ENCODE data around the gene BTNL9. TPM values are rescaled to one million over a fixed set of nuclear protein-coding genes. Genes with fewer than 3 reads are reported as not detected.
"Not testable (repeated sequence)": the region's sequence is repeated elsewhere in the genome, so short reads cannot be mapped to it uniquely, and the experiment has no call there.

BTNL9 gene
- total RNA-seq, 1 donor from 2014 or later, result 105 TPM

DNA sequence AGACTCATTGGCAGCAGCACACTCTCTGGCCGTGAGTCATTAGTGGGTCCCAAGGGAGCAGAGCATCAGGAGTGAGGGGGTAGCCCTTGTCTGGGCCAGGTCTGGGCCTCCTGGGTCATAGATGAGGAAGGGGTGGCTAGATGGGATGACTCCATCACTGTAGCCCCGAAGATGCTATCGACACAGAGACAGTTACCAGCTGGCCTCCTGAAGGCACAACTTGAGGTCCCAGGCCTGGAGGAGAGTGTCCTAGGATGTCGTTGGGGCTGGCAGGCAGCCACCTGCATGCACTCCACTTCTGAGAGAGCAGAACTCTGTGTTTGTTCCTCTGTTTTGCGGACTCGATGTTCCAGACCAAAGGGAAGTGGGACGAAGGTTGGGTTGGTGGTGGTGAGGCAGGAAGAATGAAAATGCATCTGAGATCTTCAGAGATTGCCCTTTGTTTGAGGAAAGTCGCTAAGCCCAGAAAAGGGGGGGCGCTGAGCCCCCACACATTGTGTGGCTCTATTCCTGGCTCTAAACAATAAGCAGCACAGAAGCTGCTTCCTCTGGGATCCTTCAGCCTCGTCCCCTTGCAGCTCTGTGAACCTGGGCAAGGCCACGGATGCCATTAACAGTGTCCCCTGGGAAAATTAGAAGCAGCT lies 4.7 kb downstream of the BTNL9 start:
- H3K9me3 ChIP-seq, result no peaks in the 10 kb centered on the region
- TF ChIP-seq, protein P1, sequence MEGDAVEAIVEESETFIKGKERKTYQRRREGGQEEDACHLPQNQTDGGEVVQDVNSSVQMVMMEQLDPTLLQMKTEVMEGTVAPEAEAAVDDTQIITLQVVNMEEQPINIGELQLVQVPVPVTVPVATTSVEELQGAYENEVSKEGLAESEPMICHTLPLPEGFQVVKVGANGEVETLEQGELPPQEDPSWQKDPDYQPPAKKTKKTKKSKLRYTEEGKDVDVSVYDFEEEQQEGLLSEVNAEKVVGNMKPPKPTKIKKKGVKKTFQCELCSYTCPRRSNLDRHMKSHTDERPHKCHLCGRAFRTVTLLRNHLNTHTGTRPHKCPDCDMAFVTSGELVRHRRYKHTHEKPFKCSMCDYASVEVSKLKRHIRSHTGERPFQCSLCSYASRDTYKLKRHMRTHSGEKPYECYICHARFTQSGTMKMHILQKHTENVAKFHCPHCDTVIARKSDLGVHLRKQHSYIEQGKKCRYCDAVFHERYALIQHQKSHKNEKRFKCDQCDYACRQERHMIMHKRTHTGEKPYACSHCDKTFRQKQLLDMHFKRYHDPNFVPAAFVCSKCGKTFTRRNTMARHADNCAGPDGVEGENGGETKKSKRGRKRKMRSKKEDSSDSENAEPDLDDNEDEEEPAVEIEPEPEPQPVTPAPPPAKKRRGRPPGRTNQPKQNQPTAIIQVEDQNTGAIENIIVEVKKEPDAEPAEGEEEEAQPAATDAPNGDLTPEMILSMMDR (IDR thresholded peaks at IDR 0.05), result no peak
- no peaks in the 10 kb centered on the region for H3K4me1 ChIP-seq
- H3K27ac ChIP-seq, result no peak overlapping the region
- DNase-seq (ENCODE audit: low spot score in 2 of 2), result peak in 1 of 2 donors; percentile 58
- H3K36me3 ChIP-seq, result no peaks in the 10 kb centered on the region
- intact Hi-C loops (cut with DNase I), result no loop called here
- H3K4me3 ChIP-seq, result no peak overlapping the region
- no peaks in the 10 kb centered on the region for H3K27me3 ChIP-seq

DNA sequence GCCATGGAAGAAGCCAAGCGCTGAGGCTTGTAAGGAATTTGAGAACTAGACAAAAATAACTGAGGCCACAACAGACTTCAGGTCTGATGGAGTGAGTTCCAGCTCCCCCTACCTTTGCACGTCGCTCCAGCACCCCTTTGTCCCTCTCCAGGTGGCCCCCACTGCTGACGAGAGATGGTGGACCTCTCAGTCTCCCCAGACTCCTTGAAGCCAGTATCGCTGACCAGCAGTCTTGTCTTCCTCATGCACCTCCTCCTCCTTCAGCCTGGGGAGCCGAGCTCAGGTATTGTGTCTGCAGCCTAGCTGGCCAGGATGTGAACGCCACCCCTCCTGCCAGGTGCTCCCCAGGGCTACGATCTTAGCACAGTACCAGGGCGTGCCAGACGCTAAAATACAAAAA lies 5.2 kb downstream of the BTNL9 start:
- no peak for DNase-seq (ENCODE audit: low spot score in 2 of 2)
- Histone ChIP-seq H3K9me3 (no peaks in the 10 kb centered on the region), H3K27ac (no peak overlapping the region), H3K36me3 (no peaks in the 10 kb centered on the region), H3K27me3 (no peaks in the 10 kb centered on the region), H3K4me3 (no peak overlapping the region), H3K4me1 (no peaks in the 10 kb centered on the region)
- intact Hi-C loops (cut with DNase I), result no loop called here
- TF ChIP-seq, protein P1 (IDR thresholded peaks at IDR 0.05), result no peak

DNA sequence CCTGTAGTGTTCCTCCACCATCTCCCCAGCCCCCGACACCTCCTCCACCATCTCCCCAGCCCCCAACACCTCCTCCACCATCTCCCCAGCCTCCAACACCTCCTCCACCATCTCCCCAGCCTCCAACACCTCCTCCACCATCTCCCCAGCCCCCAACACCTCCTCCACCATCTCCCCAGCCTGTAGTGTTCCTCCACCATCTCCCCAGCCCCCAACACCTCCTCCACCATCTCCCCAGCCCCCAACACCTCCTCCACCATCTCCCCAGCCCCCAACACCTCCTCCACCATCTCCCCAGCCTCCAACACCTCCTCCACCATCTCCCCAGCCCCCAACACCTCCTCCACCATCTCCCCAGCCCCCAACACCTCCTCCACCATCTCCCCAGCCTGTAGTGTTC lies 5.8 kb downstream of the BTNL9 start:
- intact Hi-C loops (cut with DNase I); H3K27me3 ChIP-seq; H3K4me1 ChIP-seq; H3K36me3 ChIP-seq; H3K4me3 ChIP-seq; H3K27ac ChIP-seq; H3K9me3 ChIP-seq: not testable (repeated sequence)
- DNase-seq (ENCODE audit: low spot score in 2 of 2), result peak in 1 of 2 donors; percentile 57

DNA sequence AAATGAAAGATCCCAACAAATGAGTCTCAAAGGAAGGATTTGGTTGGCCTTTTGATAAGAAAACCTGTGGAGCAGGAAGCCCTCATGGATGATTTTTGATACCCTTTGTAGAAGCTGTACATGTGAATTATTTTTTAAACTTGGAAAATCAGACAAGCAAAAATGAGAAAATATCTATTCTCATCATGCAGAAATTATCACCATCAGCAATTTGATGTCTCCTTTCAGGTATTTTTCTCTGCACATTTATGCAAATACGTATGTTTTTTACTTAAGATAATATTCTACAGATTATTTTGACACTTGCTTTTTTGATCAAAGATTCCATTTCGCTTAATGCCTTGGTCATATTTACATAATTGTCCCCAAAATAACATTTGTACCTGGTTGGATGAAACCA lies 7.2 kb downstream of the BTNL9 start:
- Histone ChIP-seq H3K27ac (no peak overlapping the region), H3K4me1 (no peaks in the 10 kb centered on the region), H3K27me3 (no peaks in the 10 kb centered on the region), H3K4me3 (no peak overlapping the region), H3K36me3 (no peaks in the 10 kb centered on the region), H3K9me3 (no peaks in the 10 kb centered on the region)
- intact Hi-C loops (cut with DNase I), result no loop called here
- no peak for DNase-seq (ENCODE audit: low spot score in 2 of 2)
- TF ChIP-seq, protein P1 (IDR thresholded peaks at IDR 0.05), result no peak

DNA sequence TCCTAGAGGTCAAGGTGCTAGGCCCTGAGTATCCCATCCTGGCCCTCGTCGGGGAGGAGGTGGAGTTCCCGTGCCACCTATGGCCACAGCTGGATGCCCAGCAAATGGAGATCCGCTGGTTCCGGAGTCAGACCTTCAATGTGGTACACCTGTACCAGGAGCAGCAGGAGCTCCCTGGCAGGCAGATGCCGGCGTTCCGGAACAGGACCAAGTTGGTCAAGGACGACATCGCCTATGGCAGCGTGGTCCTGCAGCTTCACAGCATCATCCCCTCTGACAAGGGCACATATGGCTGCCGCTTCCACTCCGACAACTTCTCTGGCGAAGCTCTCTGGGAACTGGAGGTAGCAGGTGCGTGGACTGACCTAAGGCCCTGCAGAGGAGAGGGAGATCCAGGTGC lies 7.9 kb downstream of the BTNL9 start:
- peaks cover 3% of the 10 kb centered on the region for H3K27me3 ChIP-seq
- no peaks in the 10 kb centered on the region for H3K36me3 ChIP-seq
- intact Hi-C loops (cut with DNase I), result no loop called here
- H3K9me3 ChIP-seq, result no peaks in the 10 kb centered on the region
- H3K4me3 ChIP-seq, result no peak overlapping the region
- H3K27ac ChIP-seq, result no peak overlapping the region
- TF ChIP-seq, protein P1 (IDR thresholded peaks at IDR 0.05), result no peak
- DNase-seq (ENCODE audit: low spot score in 2 of 2), result no peak
- H3K4me1 ChIP-seq, result no peaks in the 10 kb centered on the region

DNA sequence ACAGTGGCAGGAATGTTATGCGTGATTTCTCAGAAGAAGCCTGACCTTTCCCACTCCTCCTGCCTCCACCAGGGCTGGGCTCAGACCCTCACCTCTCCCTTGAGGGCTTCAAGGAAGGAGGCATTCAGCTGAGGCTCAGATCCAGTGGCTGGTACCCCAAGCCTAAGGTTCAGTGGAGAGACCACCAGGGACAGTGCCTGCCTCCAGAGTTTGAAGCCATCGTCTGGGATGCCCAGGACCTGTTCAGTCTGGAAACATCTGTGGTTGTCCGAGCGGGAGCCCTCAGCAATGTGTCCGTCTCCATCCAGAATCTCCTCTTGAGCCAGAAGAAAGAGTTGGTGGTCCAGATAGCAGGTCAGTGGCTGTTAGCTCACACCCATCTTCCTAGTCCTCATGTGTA lies 9.9 kb downstream of the BTNL9 start:
- peaks cover 9% of the 10 kb centered on the region for H3K27me3 ChIP-seq
- H3K4me3 ChIP-seq, result no peak overlapping the region
- peak in 1 of 2 donors; percentile 34 for DNase-seq (ENCODE audit: low spot score in 2 of 2)
- TF ChIP-seq, protein P1 (IDR thresholded peaks at IDR 0.05), result no peak
- H3K4me1 ChIP-seq, result peaks cover 0 to 8% of the 10 kb centered on the region in 2 donors
- H3K27ac ChIP-seq, result no peak overlapping the region
- no peaks in the 10 kb centered on the region for H3K36me3 ChIP-seq
- H3K9me3 ChIP-seq, result no peaks in the 10 kb centered on the region
- intact Hi-C loops (cut with DNase I), result no loop called here
